Mononuclear cell (primary cell): ENCODE measurements around the gene RFT1. TPM values are rescaled to one million over a fixed set of nuclear protein-coding genes. Genes with fewer than 3 reads are reported as not detected.

Source experiments
- H3K27me3 ChIP-seq: 2 replicates; pipeline ENCODE4 v1.6.0; 2011; ENCODE audit warnings: low read length, control low read depth; ENCODE audit not compliant: insufficient read depth
- H3K4me1 ChIP-seq: 2 replicates; pipeline ENCODE4 v1.5.1; 2011; ENCODE audit warnings: mild to moderate bottlenecking, low read length, control low read depth; ENCODE audit not compliant: insufficient read depth
- H3K4me3 ChIP-seq: 2 replicates; pipeline ENCODE4 v1.5.1; 2011; ENCODE audit warnings: mild to moderate bottlenecking, low read length, moderate library complexity
- H3K9me3 ChIP-seq: 2 replicates; pipeline ENCODE4 v1.5.1; 2011; ENCODE audit warnings: low read depth, mild to moderate bottlenecking, control low read depth, low read length
- total RNA-seq: library from RNA; depleted of rRNA; stranded (reverse); fragments of >200 nt; gene quantifications from one replicate; pipeline ENCODE4 v1.2.3, GENCODE V29; 2012

The RFT1 gene
- total RNA-seq, 1 donor = 8.7 TPM

DNA sequence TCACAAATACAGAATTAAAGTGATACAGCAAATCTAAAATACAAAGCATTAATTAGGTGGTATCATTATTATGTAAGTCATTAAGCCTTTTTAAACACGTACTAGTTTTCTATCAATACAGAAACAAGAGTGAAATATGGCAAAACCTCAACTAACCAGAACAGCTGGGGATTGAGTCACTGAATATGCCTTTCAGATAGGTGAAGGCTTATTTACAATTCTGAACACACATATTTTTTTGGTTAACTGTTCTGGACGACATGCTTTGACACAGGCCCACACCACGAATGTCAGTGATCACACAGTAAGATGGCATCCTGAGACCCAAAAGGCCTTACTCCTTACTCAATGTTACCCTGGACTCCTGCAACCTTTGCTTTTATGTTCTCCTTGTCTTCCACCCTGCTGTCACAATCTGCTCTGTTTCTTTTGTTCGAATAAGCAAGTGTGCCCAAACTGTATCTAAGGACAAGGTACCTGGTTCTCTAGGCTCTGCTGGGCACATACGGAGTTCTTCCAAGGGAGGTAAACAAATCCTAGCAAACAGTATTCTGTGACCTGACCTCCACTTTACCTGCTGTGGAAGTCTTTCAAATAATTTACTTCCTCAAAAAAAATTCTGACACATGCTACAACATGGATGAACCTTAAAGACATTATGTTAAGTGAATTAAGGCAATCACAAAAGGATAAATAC lies 91.4 kb downstream of the RFT1 start:
- Histone ChIP-seq H3K27me3 (no peaks in the 10 kb centered on the region), H3K4me3 (no peak overlapping the region), H3K9me3 (no peaks in the 10 kb centered on the region), H3K4me1 (peaks cover 10% of the 10 kb centered on the region)

Other genes starting within 250 kb of the RFT1 start
- 27.3 TPM for gene STIMATE, start 232.9 kb downstream of the RFT1 start, total RNA-seq
- 34.1 TPM for gene SFMBT1, start 84.4 kb downstream of the RFT1 start, total RNA-seq
- gene PRKCD, start 30.8 kb upstream of the RFT1 start, total RNA-seq = 10.2 TPM
- 511 TPM for gene TKT, start 125.6 kb upstream of the RFT1 start, total RNA-seq
- gene DCP1A, start 217.1 kb upstream of the RFT1 start, total RNA-seq = 80.2 TPM